Lower leg skin (tissue), 3 donors: ENCODE data around the gene PCBD2.

ENCODE experiments used
- CTCF ChIP-seq, 3 donors: fragments of 450-650 bp; IDR thresholded peaks; one replicate each; pipeline ENCODE4 v1.5.1; 2016; ENCODE audit warnings: antibody characterized with exemption in 3 of 3, mild to moderate bottlenecking in 3 of 3, moderate library complexity in 2 of 3
- POLR2A ChIP-seq, 2 donors: fragments of 450-650 bp; IDR thresholded peaks; one replicate each; pipeline ENCODE4 v1.6.1; 2016 to 2017; ENCODE audit warnings: antibody characterized with exemption in 2 of 2, mild to moderate bottlenecking in 1 of 2, moderate library complexity in 1 of 2

GRCh38 chr5:134937526-134937925, 32.6 kb downstream of the PCBD2 start:
- TF ChIP-seq CTCF (IDR thresholded peaks at IDR 0.05): no peak
- TF ChIP-seq POLR2A (IDR thresholded peaks at IDR 0.05): no peak
